Activated T-cell treated with anti-CD3 and anti-CD28 coated beads, Interleukin-2, amount 50 U/mL, for 4 hours (primary cell): Measurements from ENCODE around the gene IL36B. TPM values are rescaled to one million over a fixed set of nuclear protein-coding genes. Genes with fewer than 3 reads are reported as not detected.
A peak's percentile ranks its signal among the peaks of the same experiment; 100 is the strongest.

ENCODE experiments used
- ATAC-seq, 2 donors: fragments of 200-7000 bp; cut with Tn5 transposase; one replicate each; pipeline ENCODE4 v1.10.0; 2021
- DNase-seq: peaks from one replicate; pipeline ENCODE4 v3.0.0-alpha.2; 2020
- H3K27me3 Mint-ChIP-seq: one replicate; pipeline ENCODE4 v1.8.0; 2021; ENCODE audit warnings: low read depth, mixed read lengths
- H3K36me3 Mint-ChIP-seq: one replicate; pipeline ENCODE4 v1.8.0; 2022; ENCODE audit warnings: mixed read lengths; ENCODE audit not compliant: insufficient read depth
- H3K4me1 Mint-ChIP-seq: one replicate; pipeline ENCODE4 v1.8.0; 2021; ENCODE audit warnings: low read depth, mixed read lengths
- H3K4me3 Mint-ChIP-seq: one replicate; pipeline ENCODE4 v1.8.0; 2021; ENCODE audit warnings: mild to moderate bottlenecking, moderate library complexity, mixed read lengths
- H3K9me3 Mint-ChIP-seq: one replicate; pipeline ENCODE4 v1.8.0; 2021; ENCODE audit warnings: mixed read lengths
- total RNA-seq, 3 donors: library from RNA; stranded (reverse); gene quantifications; one replicate each; pipeline ENCODE4 v1.2.1, GENCODE V29; 2021

IL36B gene
- total RNA-seq, 3 donors from 2014 or later = not detected

DNA sequence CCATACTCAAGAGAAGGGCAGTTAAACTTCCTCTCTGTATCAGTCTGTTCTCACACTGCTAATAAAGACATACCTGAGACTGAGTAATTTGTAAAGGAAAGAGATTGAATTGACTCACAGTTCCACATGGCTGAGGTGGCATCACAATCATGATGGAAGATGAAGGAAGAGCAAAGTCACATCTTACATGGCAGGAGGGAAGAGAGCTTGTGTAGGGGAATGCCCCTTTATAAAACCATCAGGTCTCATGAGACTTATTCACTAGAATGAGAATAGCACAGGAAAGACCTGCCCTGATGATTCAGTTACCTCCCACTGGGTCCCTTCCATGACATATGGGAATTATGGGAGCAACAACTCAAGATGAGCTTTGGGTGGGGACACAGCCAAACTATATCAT is 1.4 kb upstream of the IL36B start:
- peak; percentile 27 for ATAC-seq
- H3K27me3 Mint-ChIP-seq = peaks cover 4% of the 10 kb centered on the region

DNA sequence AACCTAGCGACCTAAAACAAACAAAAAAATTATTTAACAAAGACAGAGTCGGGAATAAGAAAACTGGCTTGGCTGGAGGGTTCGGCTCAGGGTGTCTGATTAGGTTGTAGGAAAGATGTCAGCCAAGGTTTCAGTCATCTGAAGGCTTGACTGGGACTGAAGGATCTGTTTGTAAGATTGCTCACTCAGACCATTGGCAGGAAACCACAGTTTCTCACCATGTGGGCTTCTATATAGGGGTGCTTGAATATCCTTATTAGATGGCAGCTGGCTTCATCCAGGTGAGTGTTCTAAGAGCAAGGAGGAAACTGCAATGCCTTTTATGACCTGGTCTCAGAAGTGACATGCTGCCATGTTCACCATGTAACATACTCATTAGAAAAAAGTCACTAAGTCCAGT is 999 bp upstream of the IL36B start:
- Mint-ChIP-seq H3K27me3 (peaks cover 4% of the 10 kb centered on the region), H3K4me3 (no peak overlapping the region), H3K36me3 (peaks cover 2% of the 10 kb centered on the region), H3K4me1 (peaks cover 4% of the 10 kb centered on the region), H3K9me3 (peaks cover 26% of the 10 kb centered on the region)
- ATAC-seq (no peak), DNase-seq (no peak)

More for the DNA sequence above, 1.4 kb upstream of the IL36B start:
- DNase-seq = no peak
- H3K4me3 Mint-ChIP-seq = no peak overlapping the region
- H3K9me3 Mint-ChIP-seq = peaks cover 26% of the 10 kb centered on the region
- peaks cover 2% of the 10 kb centered on the region for H3K36me3 Mint-ChIP-seq
- peaks cover 4% of the 10 kb centered on the region for H3K4me1 Mint-ChIP-seq

DNA sequence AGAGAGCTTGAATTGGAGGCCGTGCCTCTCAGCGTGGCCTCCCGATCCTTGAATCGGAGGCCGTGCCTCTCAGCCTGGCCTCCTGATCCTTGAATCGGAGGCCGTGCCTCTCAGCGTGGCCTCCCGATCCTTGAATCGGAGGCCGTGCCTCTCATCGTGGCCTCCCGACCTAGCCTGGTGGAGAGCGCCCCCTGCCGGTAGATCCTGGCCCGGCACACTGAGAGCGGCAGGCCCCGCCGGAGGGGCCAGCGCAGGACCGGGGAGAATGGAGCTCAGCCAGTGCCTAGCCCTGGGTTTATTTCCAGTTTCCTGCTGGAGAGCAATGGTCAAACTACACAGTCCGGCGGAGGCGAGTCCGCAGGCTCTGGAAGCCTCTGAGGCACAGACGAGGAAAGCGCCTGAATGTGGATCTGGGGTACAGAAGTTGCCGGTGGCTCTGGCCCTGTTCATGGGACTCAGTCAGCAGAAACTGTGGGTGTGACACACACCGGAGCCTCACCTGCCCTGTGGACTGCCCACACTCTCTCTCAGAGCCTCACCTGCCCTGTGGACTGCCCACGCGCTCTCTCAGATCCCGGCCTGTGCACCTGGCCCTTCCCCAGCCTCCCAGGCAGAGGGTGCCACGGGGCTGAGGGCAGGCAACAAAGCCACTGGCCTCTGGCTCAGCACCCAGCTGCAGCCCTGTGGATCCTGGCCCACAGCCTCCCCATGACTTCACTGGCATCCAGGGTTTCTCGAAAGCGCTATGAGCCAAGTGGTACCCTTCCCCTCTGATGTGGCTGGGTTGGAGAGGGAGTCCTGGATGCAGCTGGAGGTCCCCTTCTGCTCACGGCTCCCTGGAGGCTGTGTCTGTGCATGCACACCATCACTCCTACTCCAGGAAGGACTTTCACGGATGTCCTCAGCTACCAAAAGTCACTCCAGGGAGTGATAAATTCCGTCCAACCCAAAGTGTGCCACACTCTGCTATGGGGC is 1.5 kb downstream of the IL36B start:
- Mint-ChIP-seq H3K27me3 (peaks cover 7% of the 10 kb centered on the region), H3K4me3 (no peak overlapping the region), H3K4me1 (peaks cover 1% of the 10 kb centered on the region), H3K9me3 (peaks cover 22% of the 10 kb centered on the region), H3K36me3 (peaks cover 2% of the 10 kb centered on the region)
- ATAC-seq (no peak), DNase-seq (no peak)

DNA sequence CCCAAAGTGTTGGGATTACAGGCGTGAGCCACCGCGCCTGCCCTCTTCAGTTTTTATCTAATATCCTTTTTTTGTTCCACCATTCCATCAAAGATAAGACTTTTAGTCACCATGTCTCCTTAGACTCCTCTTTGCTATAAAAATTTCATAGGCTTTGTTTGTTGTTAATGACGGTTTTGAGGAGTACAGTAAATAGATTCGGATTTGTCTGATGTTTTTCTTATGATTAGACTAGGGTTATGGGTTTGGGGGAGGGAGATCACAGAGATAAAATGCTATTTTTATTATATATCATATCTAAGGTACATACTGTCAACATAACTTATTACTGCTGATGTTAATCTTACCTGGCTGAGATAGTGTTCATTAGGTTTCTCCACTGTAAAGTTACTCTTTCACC is 6.2 kb downstream of the IL36B start:
- no peak for ATAC-seq
- Mint-ChIP-seq H3K4me1 (no peaks in the 10 kb centered on the region), H3K27me3 (peaks cover 5% of the 10 kb centered on the region), H3K36me3 (no peaks in the 10 kb centered on the region), H3K9me3 (peaks cover 3% of the 10 kb centered on the region), H3K4me3 (no peak overlapping the region)
- DNase-seq = no peak

DNA sequence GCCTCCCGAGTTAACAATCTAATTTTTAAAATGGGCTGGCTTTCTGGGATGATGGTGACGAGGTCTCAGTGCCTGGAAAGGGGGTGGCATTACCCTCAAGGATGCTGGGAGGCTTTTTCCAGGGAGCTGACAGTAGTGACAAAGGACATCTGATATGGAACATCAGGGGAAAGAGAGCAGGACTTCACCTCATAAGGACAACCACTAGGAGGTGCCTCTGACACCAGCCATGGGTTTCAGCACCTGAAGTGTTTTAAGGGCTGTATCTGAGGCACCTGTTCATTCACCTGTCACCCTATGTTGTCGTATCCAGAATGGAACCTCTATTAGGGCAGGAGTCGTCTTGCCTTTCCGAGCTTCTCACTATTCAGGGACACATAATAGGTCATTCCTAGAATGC is 10.8 kb downstream of the IL36B start:
- Mint-ChIP-seq H3K4me1 (peaks cover 1% of the 10 kb centered on the region), H3K36me3 (no peaks in the 10 kb centered on the region), H3K27me3 (no peaks in the 10 kb centered on the region), H3K4me3 (no peak overlapping the region), H3K9me3 (no peaks in the 10 kb centered on the region)
- ATAC-seq (no peak), DNase-seq (no peak)

DNA sequence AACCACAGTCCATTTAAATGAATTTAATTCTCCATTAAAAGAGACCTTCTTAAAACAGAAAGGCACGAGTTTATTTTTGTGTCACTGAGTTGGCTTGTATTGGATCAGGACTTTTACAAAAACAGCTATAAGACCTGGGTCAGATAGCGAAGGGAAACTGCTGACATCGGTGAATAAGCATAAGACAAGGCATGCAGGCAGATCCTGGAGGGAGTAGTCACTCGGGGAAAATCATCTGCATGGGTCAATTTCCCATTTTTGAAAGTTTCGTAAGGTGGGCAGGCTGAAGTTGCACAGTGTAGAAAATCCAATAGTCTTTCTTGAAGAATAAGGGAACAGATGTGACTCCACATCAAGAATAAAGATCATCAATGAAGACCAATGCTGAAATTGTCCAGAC is 12.9 kb downstream of the IL36B start:
- peaks cover 1% of the 10 kb centered on the region for H3K4me1 Mint-ChIP-seq
- ATAC-seq = no peak
- no peaks in the 10 kb centered on the region for H3K9me3 Mint-ChIP-seq
- H3K27me3 Mint-ChIP-seq = no peaks in the 10 kb centered on the region
- H3K4me3 Mint-ChIP-seq = no peak overlapping the region
- H3K36me3 Mint-ChIP-seq = no peaks in the 10 kb centered on the region
- DNase-seq = no peak

DNA sequence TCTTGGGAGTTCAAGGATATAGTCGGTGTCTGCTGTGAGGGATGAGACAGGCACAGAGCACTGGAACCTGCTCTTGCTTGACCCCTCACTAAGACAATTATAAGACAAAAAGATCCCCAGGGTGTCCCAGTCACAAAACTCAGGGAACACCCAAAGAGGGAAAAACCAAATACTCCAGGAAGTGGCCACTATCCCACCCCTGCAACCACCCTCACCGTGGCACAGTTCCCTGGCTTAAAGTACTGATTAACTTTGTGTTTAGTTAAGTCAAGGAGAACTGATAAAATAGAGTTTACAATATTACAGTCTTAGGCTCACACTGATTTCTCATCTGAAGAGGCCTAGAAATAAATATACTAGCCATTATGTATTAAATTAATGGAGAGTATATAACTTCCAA is 13.5 kb downstream of the IL36B start:
- Mint-ChIP-seq H3K27me3 (no peaks in the 10 kb centered on the region), H3K4me1 (peaks cover 1% of the 10 kb centered on the region), H3K36me3 (no peaks in the 10 kb centered on the region), H3K4me3 (no peak overlapping the region), H3K9me3 (no peaks in the 10 kb centered on the region)
- no peak for DNase-seq
- no peak for ATAC-seq

DNA sequence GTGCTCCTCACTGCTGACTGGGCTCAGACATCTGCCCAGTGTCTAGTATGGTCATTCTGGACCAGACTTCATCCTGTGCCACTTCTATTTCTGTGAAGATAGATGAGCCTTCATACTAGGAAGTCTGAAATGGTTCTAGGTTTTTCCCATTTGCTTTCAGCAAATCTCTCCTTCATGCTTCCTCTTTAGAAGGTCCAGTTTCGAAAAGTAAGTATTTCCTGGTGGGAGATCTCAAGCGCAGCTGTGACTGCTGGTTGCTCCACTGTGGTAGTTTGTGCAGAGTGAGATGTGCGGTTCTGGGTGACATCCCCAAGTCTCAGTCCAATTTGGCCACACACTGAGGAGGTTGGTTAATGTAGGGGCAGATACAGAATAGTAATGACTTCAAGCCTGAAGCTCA is 14.4 kb downstream of the IL36B start:
- H3K4me3 Mint-ChIP-seq = no peak overlapping the region
- peaks cover 1% of the 10 kb centered on the region for H3K4me1 Mint-ChIP-seq
- H3K36me3 Mint-ChIP-seq = no peaks in the 10 kb centered on the region
- ATAC-seq (no peak), DNase-seq (no peak)
- no peaks in the 10 kb centered on the region for H3K27me3 Mint-ChIP-seq
- H3K9me3 Mint-ChIP-seq = no peaks in the 10 kb centered on the region

DNA sequence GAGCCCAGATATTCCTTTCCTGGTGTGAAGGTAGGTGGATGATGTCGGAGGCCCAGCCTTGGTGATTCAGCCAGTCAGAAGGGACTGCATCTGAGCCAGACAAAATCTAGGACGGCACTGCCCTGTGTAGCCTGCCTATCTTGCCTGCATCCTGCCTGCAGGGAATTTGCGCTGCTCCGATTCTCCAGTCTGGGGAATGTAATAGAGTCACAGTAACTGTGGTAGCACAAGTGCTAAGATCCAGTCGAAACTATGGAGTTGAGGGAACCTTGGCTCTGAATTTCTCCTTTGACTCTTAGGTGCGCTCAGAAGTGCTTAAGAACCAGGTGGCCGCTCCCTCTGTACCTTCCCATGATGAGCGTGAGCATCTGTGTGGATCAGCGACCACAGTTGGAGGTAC is 15.9 kb downstream of the IL36B start:
- no peaks in the 10 kb centered on the region for H3K36me3 Mint-ChIP-seq
- H3K4me3 Mint-ChIP-seq = no peak overlapping the region
- no peaks in the 10 kb centered on the region for H3K9me3 Mint-ChIP-seq
- no peaks in the 10 kb centered on the region for H3K27me3 Mint-ChIP-seq
- ATAC-seq (no peak), DNase-seq (no peak)
- H3K4me1 Mint-ChIP-seq = peaks cover 1% of the 10 kb centered on the region

DNA sequence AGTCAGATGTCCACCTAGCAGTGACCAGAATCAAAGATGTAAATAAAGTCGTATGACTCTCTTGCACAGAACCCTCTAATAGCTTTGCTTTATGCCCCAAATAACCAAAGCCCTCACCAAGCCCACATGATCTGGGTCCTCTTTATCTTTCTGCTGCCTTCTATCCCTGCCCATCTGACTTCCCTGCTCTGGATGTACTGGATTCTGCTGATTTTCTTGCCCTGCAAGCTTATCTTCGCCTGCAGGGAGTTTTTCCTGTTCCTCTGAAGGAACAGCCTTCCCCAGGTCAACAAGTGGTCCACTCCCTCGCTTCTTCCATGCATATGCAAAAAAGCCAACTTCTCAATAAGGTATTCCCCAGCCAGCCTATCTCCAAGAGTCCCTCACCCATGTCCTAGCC is 18.7 kb downstream of the IL36B start:
- H3K27me3 Mint-ChIP-seq = peaks cover 2% of the 10 kb centered on the region
- DNase-seq = no peak
- H3K4me3 Mint-ChIP-seq = no peak overlapping the region
- no peaks in the 10 kb centered on the region for H3K4me1 Mint-ChIP-seq
- H3K36me3 Mint-ChIP-seq = no peaks in the 10 kb centered on the region
- ATAC-seq = no peak
- no peaks in the 10 kb centered on the region for H3K9me3 Mint-ChIP-seq

DNA sequence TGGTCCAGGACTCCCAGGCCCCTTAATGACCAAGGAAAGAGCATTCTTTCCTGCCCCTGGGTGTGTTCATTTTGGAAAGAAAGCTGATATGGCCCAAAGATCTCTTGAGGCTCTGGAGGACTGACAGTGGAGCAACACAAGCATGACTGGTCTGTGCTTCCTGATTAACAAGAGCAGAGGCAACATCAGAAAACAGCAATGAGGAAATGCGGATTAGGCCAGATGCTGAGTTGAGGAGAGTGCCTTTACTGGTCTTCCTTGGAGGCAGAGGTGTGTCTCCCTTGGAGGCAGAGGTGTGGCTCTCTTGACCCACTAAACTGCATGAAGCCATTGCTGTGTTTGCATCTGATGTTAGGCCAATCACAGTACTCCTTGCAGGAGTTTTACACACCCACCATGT is 19.9 kb downstream of the IL36B start:
- no peaks in the 10 kb centered on the region for H3K9me3 Mint-ChIP-seq

DNA sequence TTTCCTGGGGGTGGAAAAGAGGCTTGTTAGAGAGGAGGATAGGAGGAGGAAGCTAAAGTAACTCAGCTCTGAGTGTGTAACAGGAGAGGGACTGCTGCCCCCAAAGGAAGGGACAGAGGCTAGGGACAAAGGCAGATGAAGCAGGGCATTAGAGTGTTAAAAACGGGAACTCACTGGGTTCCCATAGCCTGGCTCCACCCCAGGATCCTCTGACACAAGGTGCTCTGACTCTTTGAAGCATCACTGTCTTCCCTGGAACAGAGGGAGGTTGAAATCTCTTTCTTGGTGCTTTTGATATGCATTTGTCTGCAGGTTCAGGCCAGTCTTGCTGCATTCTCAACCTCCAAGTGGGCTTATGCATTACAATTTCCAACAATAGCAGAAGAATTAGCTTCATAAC is 24.6 kb downstream of the IL36B start:
- peaks cover 15% of the 10 kb centered on the region for H3K27me3 Mint-ChIP-seq
- H3K9me3 Mint-ChIP-seq = no peaks in the 10 kb centered on the region
- H3K4me3 Mint-ChIP-seq = no peak overlapping the region
- no peak for DNase-seq
- no peaks in the 10 kb centered on the region for H3K36me3 Mint-ChIP-seq
- H3K4me1 Mint-ChIP-seq = no peaks in the 10 kb centered on the region
- ATAC-seq = no peak

More for the DNA sequence above, 19.9 kb downstream of the IL36B start:
- Mint-ChIP-seq H3K36me3 (no peaks in the 10 kb centered on the region), H3K4me3 (no peak overlapping the region), H3K27me3 (peaks cover 2% of the 10 kb centered on the region), H3K4me1 (no peaks in the 10 kb centered on the region)
- ATAC-seq = no peak
- DNase-seq = no peak

DNA sequence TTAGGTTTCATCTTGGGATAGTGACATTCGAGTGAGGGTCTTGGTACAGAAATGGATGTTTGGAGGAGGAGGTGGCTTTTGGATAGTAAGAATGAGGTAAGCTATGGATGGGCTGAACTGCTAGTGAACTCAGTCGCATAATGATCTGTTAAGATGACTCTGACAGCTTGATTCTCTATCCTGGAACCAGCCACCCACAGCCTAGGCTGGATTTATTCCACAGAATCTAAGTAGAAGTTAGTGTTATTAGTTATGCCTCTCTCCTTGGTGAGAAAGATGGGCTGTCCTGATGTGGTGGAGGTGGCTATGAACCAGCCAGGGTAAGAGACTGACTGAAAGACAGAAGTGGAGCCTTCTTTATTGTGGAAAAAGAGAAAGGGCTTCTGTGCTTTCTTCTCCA is 25.0 kb downstream of the IL36B start:
- Mint-ChIP-seq H3K27me3 (peaks cover 15% of the 10 kb centered on the region), H3K4me1 (no peaks in the 10 kb centered on the region), H3K4me3 (no peak overlapping the region), H3K9me3 (no peaks in the 10 kb centered on the region), H3K36me3 (no peaks in the 10 kb centered on the region)
- ATAC-seq (no peak), DNase-seq (no peak)

DNA sequence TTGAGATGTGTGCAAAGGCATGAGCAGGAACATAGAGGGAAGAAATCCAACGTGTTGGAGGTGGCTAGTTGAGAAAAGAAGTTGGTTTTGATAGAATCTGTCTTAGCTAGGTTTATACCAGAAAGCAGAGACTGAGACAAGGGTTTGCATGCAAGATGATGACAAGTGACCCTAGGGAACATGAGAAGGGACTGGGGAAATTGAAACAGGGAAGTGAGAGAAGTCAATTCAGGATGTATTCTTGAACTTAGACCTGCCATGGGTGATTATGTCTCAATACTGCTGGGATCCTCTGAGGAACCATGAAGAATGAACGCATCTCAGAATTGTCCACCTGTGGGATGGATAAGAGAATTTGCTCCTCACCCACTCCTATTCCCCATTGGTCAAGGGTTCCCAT is 26.9 kb downstream of the IL36B start:
- Mint-ChIP-seq H3K9me3 (no peaks in the 10 kb centered on the region), H3K4me1 (no peaks in the 10 kb centered on the region), H3K4me3 (no peak overlapping the region), H3K36me3 (no peaks in the 10 kb centered on the region), H3K27me3 (peaks cover 15% of the 10 kb centered on the region)
- DNase-seq = no peak
- ATAC-seq = no peak

DNA sequence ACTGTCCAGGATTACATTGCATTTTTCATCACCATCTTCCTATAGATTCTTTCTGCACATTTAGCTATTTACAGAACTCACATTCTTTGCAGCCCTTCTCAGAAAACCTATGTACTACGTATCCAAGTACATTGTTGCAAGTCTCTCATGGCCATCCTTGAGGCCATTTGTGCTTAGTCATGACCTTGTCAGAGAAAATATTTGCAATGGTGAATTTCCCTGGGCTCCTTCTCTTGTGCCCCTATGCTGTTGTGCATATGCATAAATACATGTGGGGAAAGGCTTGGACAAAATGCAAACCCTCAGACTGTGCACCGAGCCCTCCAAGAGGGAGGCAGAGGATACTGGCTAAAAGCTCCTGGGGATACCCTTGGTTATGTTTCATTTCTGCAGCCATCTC is 27.9 kb downstream of the IL36B start:
- Mint-ChIP-seq H3K4me1 (peaks cover under 1% of the 10 kb centered on the region), H3K36me3 (no peaks in the 10 kb centered on the region), H3K4me3 (no peak overlapping the region), H3K27me3 (peaks cover 16% of the 10 kb centered on the region), H3K9me3 (peaks cover under 1% of the 10 kb centered on the region)
- ATAC-seq (no peak), DNase-seq (no peak)
